GM12801 (cell line): ENCODE data around the gene ZFTA.

Experiments used
- CTCF ChIP-seq: IDR thresholded peaks from one replicate; pipeline ENCODE4 v1.5.1; 2011; ENCODE audit warnings: control low read depth; ENCODE audit not compliant: insufficient read length; ENCODE audit errors: extremely low read depth

The ZFTA gene

GRCh38 chr11:63791495-63792167 is 23.1 kb upstream of the ZFTA start:
- TF ChIP-seq CTCF = no peak

- TF ChIP-seq CTCF = no peak
These were observed 17.2 kb upstream of the ZFTA start for GRCh38 chr11:63785823-63786222.

GRCh38 chr11:63783925-63784592 is 15.5 kb upstream of the ZFTA start:
- no peak for TF ChIP-seq CTCF

DNA sequence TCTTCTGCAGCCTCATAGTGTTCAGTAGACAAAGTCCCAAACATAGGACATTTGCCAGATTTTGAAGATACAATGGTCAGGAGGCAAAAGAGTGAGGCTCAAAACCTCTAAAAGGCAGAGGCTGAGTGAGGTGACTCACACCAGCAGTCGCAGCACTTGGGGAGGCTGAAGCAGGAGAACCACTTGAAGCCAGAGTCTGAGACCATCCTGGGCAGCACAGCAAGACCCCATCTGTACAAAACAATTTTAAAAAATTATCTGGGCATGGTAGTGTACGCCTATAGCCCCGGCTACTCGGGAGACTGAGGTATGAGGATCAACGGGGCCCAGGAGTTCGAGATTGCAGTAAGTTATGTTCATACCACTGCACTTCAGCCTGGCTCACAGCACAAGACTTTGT is 14.2 kb upstream of the ZFTA start:
- TF ChIP-seq CTCF = no peak

DNA sequence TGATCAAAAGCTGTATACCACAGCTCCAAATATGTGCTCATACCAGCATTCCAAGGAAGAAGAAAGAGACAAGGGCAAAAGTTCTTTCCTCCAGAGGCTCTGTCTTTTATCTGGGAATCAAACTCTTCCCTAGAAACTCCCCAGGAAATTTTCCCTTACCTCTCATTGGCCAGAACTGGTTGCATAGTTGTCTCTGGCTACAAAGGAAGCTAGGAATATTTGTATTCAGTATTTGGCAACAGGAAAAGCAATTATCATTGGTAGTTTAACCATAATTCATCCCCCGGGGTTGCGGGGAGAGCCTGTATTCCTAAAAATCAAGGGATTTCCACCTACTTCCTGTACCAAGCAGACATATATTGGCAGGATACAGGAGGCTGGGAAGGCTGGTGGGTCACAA is 10.5 kb upstream of the ZFTA start:
- no peak for TF ChIP-seq CTCF

- TF ChIP-seq CTCF = no peak
These were observed 6.6 kb upstream of the ZFTA start for GRCh38 chr11:63775191-63775590.

GRCh38 chr11:63770763-63771162 is 2.2 kb upstream of the ZFTA start:
- no peak for TF ChIP-seq CTCF
